NCI-H748 (cell line): ENCODE data around the gene POTEF.
"Not testable (repeated sequence)": the region's sequence is repeated elsewhere in the genome, so short reads cannot be mapped to it uniquely, and the experiment has no call there.

Source experiments
- DNase-seq: peaks from one replicate; lab custom pipeline; 2025; ENCODE audit not compliant: unreplicated experiment; lab: John Stamatoyannopoulos, UW

Gene POTEF

GRCh38 chr2:130152816-130153595 is 24.0 kb upstream of the POTEF start:
- DNase-seq = no peak

- not testable (repeated sequence) for DNase-seq
Observed at GRCh38 chr2:130152136-130152815, 23.3 kb upstream of the POTEF start.

- not testable (repeated sequence) for DNase-seq
Observed at GRCh38 chr2:130151145-130151512, 22.1 kb upstream of the POTEF start.

GRCh38 chr2:130150181-130151144 is 21.4 kb upstream of the POTEF start:
- no peak for DNase-seq

- peak; percentile 2 for DNase-seq
Observed at GRCh38 chr2:130148515-130148914, 19.5 kb upstream of the POTEF start.

GRCh38 chr2:130145006-130145414 is 16.0 kb upstream of the POTEF start, which contains the start of gene CCDC74B:
Gene CCDC74B, minus strand, starts transcription at chr2:130145112. Its CDS starts 116 bp downstream, at chr2:130144996.
- DNase-seq = peak; percentile 73

GRCh38 chr2:130143266-130144039 is 14.4 kb upstream of the POTEF start:
- not testable (repeated sequence) for DNase-seq

GRCh38 chr2:130142396-130143265 is 13.6 kb upstream of the POTEF start:
- not testable (repeated sequence) for DNase-seq

- DNase-seq = not testable (repeated sequence)
Observed at GRCh38 chr2:130141645-130142370, 12.8 kb upstream of the POTEF start.

GRCh38 chr2:130141002-130141401 is 12.0 kb upstream of the POTEF start:
- not testable (repeated sequence) for DNase-seq

- DNase-seq = not testable (repeated sequence)
Observed at GRCh38 chr2:130140516-130140915, 11.5 kb upstream of the POTEF start.

- not testable (repeated sequence) for DNase-seq
Observed at GRCh38 chr2:130139331-130140280, 10.6 kb upstream of the POTEF start.

GRCh38 chr2:130138841-130139251 is 9.8 kb upstream of the POTEF start:
- not testable (repeated sequence) for DNase-seq

GRCh38 chr2:130138326-130138725 is 9.3 kb upstream of the POTEF start:
- DNase-seq = not testable (repeated sequence)

- not testable (repeated sequence) for DNase-seq
Observed at GRCh38 chr2:130137118-130137517, 8.1 kb upstream of the POTEF start.

- not testable (repeated sequence) for DNase-seq
Observed at GRCh38 chr2:130136546-130136945, 7.5 kb upstream of the POTEF start.
